Esophagus muscularis mucosa (tissue), 4 donors: ENCODE data around the gene MRM1. TPM values are rescaled to one million over a fixed set of nuclear protein-coding genes. Genes with fewer than 3 reads are reported as not detected.

Experiments
- DNase-seq: peaks from one replicate; pipeline ENCODE4 v3.0.0-alpha.2; 2017; ENCODE audit errors: extremely low spot score
- H3K27ac ChIP-seq, 4 donors: fragments of 200-600 bp; sonication (generic); replicated peaks in 1 of 4; 1 replicate in 3 of 4; 2 replicates in 1 of 4; pipeline ENCODE4 v1.5.1; 2016 to 2019; ENCODE audit warnings: mild to moderate bottlenecking in 1 of 4
- H3K27me3 ChIP-seq, 4 donors: fragments of 200-600 bp; sonication (generic); one replicate each; pipeline versions ENCODE4 v1.5.1 to v1.6.0; 2016 to 2019
- H3K36me3 ChIP-seq, 4 donors: fragments of 200-600 bp; sonication (generic); one replicate each; pipeline ENCODE4 v1.5.1; 2016 to 2019
- H3K4me1 ChIP-seq, 4 donors: fragments of 200-600 bp; sonication (generic); one replicate each; pipeline ENCODE4 v1.5.1; 2016 to 2019
- H3K4me3 ChIP-seq, 4 donors: fragments of 200-600 bp; sonication (generic); 1 replicate in 2 of 4; 2 replicates in 2 of 4; pipeline ENCODE4 v1.5.1; 2016 to 2019; ENCODE audit warnings: mild to moderate bottlenecking in 4 of 4, moderate library complexity in 1 of 4
- H3K9me3 ChIP-seq, 4 donors: fragments of 200-600 bp; sonication (generic); 1 replicate in 3 of 4; 2 replicates in 1 of 4; pipeline ENCODE4 v1.5.1; 2016 to 2019
- CTCF ChIP-seq, 3 experiments: fragments of 200-600 bp in 2 of 3; fragments of 450-650 bp in 1 of 3; sonication (generic) in 2 of 3; IDR thresholded peaks; one replicate each; pipeline ENCODE4 v1.5.1; 2017 to 2019; ENCODE audit warnings: antibody characterized with exemption in 3 of 3, mild to moderate bottlenecking in 2 of 3, moderate library complexity in 1 of 3
- EP300 ChIP-seq: sonication (generic); formaldehyde crosslinking; IDR thresholded peaks from one replicate; pipeline ENCODE4 v1.6.1; 2017; ENCODE audit warnings: antibody characterized with exemption
- POLR2A ChIP-seq: fragments of 450-650 bp; IDR thresholded peaks from one replicate; pipeline ENCODE4 v1.6.1; 2017; ENCODE audit warnings: antibody characterized with exemption, moderate library complexity, mild to moderate bottlenecking, low read depth
- POLR2AphosphoS5 ChIP-seq, 2 donors: sonication (generic); formaldehyde crosslinking; IDR thresholded peaks; one replicate each; pipeline ENCODE4 v1.6.1; 2017; ENCODE audit warnings: antibody characterized with exemption in 2 of 2
- WGBS: methylation state at CpG from one replicate; pipeline ENCODE4 v1.1.5; 2018; 5-methylcytosine and 5-hydroxymethylcytosine counted together
- intact Hi-C: fragments of 100-400 bp; cut with DNase I; formaldehyde crosslinking; loops from one replicate; pipeline ENCODE4 v1.15.1; 2023
- total RNA-seq, 4 donors: library from RNA; depleted of rRNA; stranded (reverse); fragments of >200 nt; gene quantifications; one replicate each; pipeline versions ENCODE4 v1.1.0 to v1.2.1, GENCODE V29; 2016

MRM1 gene
- total RNA-seq, 4 donors from 2014 or later: 6.2 to 10.8 (median 8.5) TPM

GRCh38 chr17:36647636-36648035, 46.3 kb downstream of the MRM1 start:
- Histone ChIP-seq H3K4me3 (no peak overlapping the region), H3K4me1 (peaks cover 0 to 2% (median 1%) of the 10 kb centered on the region in 4 donors), H3K36me3 (no peaks in the 10 kb centered on the region), H3K9me3 (no peaks in the 10 kb centered on the region), H3K27me3 (peaks cover 0 to 83% (median 10%) of the 10 kb centered on the region in 4 donors), H3K27ac (no peak overlapping the region)
- DNase-seq: no peak
- intact Hi-C loops: no loop called here
- 31% methylated on average over 3 of the region's 4 CpGs for WGBS
- no peak for TF ChIP-seq EP300
- TF ChIP-seq POLR2A: no peak
- TF ChIP-seq POLR2AphosphoS5 (IDR thresholded peaks at IDR 0.05): no peak
- TF ChIP-seq CTCF (IDR thresholded peaks at IDR 0.05): no peak

GRCh38 chr17:36650096-36650775, 48.9 kb downstream of the MRM1 start:
- no peaks in the 10 kb centered on the region for H3K9me3 ChIP-seq
- peaks cover 0 to 80% (median 5%) of the 10 kb centered on the region in 4 donors for H3K27me3 ChIP-seq
- WGBS: 43% methylated on average over 9 of the region's 9 CpGs
- DNase-seq: no peak
- no peaks in the 10 kb centered on the region for H3K36me3 ChIP-seq
- intact Hi-C loops: no loop called here
- H3K4me3 ChIP-seq: no peak overlapping the region
- H3K4me1 ChIP-seq: no peaks in the 10 kb centered on the region
- H3K27ac ChIP-seq: no peak overlapping the region
- TF ChIP-seq CTCF (IDR thresholded peaks at IDR 0.05) (no peak), POLR2AphosphoS5 (IDR thresholded peaks at IDR 0.05) (no peak), EP300 (no peak), POLR2A (no peak)

GRCh38 chr17:36653374-36653773, 52.0 kb downstream of the MRM1 start:
- peaks cover 0 to 79% (median 13%) of the 10 kb centered on the region in 4 donors for H3K27me3 ChIP-seq
- no peak for DNase-seq
- no peak overlapping the region for H3K27ac ChIP-seq
- intact Hi-C loops: no loop called here
- H3K9me3 ChIP-seq: no peaks in the 10 kb centered on the region
- no peak for TF ChIP-seq POLR2AphosphoS5 (IDR thresholded peaks at IDR 0.05)
- TF ChIP-seq CTCF (IDR thresholded peaks at IDR 0.05): no peak
- no peak for TF ChIP-seq EP300
- no peak for TF ChIP-seq POLR2A
- no peaks in the 10 kb centered on the region for H3K36me3 ChIP-seq
- 83% methylated on average over 3 of the region's 3 CpGs for WGBS
- peaks cover 7 to 11% (median 9%) of the 10 kb centered on the region in 4 donors for H3K4me1 ChIP-seq
- no peak overlapping the region for H3K4me3 ChIP-seq

- TF ChIP-seq POLR2A (no peak), POLR2AphosphoS5 (IDR thresholded peaks at IDR 0.05) (no peak), EP300 (no peak), CTCF (IDR thresholded peaks at IDR 0.05) (no peak)
- H3K27me3 ChIP-seq: peaks cover 0 to 83% (median 14%) of the 10 kb centered on the region in 4 donors
- no peaks in the 10 kb centered on the region for H3K36me3 ChIP-seq
- no peak overlapping the region for H3K27ac ChIP-seq
- H3K4me1 ChIP-seq: peaks cover 7 to 11% (median 9%) of the 10 kb centered on the region in 4 donors
- WGBS: 65% methylated on average over 13 of the region's 13 CpGs
- intact Hi-C loops: no loop called here
- no peak for DNase-seq
- no peaks in the 10 kb centered on the region for H3K9me3 ChIP-seq
- no peak overlapping the region for H3K4me3 ChIP-seq
Observed at GRCh38 chr17:36653856-36654255, 52.5 kb downstream of the MRM1 start.
